ENCODE results near the gene SULF2. TPM values are rescaled to one million over a fixed set of nuclear protein-coding genes. Genes with fewer than 3 reads are reported as not detected.

Gene SULF2
- total RNA-seq, 1 donor from 2014 or later = 26.4 TPM

GRCh38 chr20:47760686-47761481 is 24.4 kb downstream of the SULF2 start:
- ATAC-seq = no peak

GRCh38 chr20:47758517-47759450 is 26.5 kb downstream of the SULF2 start:
- ATAC-seq = no peak

GRCh38 chr20:47757145-47758035 is 27.9 kb downstream of the SULF2 start:
- ATAC-seq = no peak

- ATAC-seq = no peak
These were observed 30.2 kb downstream of the SULF2 start for GRCh38 chr20:47754946-47755652.

- ATAC-seq = no peak
These were observed 30.9 kb downstream of the SULF2 start for GRCh38 chr20:47754388-47754715.

GRCh38 chr20:47753576-47754387 is 31.5 kb downstream of the SULF2 start:
- ATAC-seq = no peak

- no peak for ATAC-seq
These were observed 33.8 kb downstream of the SULF2 start for GRCh38 chr20:47751449-47751848.

GRCh38 chr20:47749339-47749738 is 35.9 kb downstream of the SULF2 start:
- ATAC-seq = no peak

- ATAC-seq = no peak
These were observed 36.5 kb downstream of the SULF2 start for GRCh38 chr20:47748823-47749222.

- ATAC-seq = no peak
These were observed 37.2 kb downstream of the SULF2 start for GRCh38 chr20:47748069-47748468.

- ATAC-seq = no peak
These were observed 37.6 kb downstream of the SULF2 start for GRCh38 chr20:47747669-47748031.

GRCh38 chr20:47744803-47745202 is 40.5 kb downstream of the SULF2 start:
- ATAC-seq = no peak

- ATAC-seq = no peak
These were observed 41.6 kb downstream of the SULF2 start for GRCh38 chr20:47743671-47744070.

- no peak for ATAC-seq
These were observed 43.3 kb downstream of the SULF2 start for GRCh38 chr20:47741669-47742608.

- ATAC-seq = no peak
These were observed 44.5 kb downstream of the SULF2 start for GRCh38 chr20:47740862-47741184.

GRCh38 chr20:47740121-47740861 is 45.0 kb downstream of the SULF2 start:
- ATAC-seq = no peak

- no peak for ATAC-seq
These were observed 47.4 kb downstream of the SULF2 start for GRCh38 chr20:47737923-47738322.

- no peak for ATAC-seq
These were observed 48.6 kb downstream of the SULF2 start for GRCh38 chr20:47736570-47737152.

Data from esophagus mucosa (tissue), 1 donor.